ENCODE results near the gene ETV6.

Gene ETV6

DNA sequence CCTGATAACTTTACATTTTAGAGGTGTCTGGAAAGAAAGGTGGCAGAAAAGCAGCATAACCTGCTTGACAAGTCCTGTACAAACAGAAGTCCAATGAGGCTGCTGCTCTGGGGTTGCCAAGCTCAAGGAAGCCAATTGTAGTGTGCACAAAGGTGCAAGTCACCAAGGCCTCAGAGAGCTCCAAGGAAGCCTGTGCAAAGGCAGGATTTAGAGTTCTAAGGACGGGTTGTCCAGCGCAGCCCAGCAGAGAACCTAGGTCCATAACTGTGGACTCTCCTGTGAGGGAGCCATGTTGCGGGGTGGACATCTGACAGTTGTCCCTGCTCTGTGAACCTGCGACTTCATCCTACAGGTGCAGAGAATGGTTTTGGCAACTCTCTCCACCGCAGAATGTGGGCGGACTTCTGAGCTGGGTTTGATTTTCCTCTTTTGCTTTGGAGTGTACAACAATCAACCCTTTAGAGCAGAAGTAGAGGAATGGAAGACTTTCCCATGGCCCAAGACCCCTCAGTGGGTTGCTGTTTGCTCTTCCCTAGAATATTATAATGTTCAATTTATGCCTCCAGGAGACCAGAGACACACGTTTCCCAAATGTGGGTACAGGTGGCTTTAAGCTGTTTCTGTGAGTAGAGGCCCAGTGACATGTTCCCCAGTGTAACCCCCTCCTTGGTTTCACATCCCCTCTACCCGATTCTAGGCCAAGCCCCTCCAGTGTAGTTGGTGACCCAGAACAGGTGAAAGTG, 81.0 kb downstream of the ETV6 start:
- no peak overlapping the region for H3K4me2 ChIP-seq (ENCODE audit: low read depth, low read length, poor library complexity, severe bottlenecking)
- peaks cover 43% of the 10 kb centered on the region for H4K20me1 ChIP-seq (ENCODE audit: insufficient read depth, low read length, poor library complexity, severe bottlenecking)
- no peaks in the 10 kb centered on the region for H3K27me3 ChIP-seq (ENCODE audit: insufficient read depth, low read length, poor library complexity, severe bottlenecking)
- H3K79me2 ChIP-seq (ENCODE audit: insufficient read depth, low read length): peaks cover 98% of the 10 kb centered on the region
- no peaks in the 10 kb centered on the region for H3K9me2 ChIP-seq (replicated peaks; ENCODE audit: low read depth, low read length)
- no peaks in the 10 kb centered on the region for H3K9me3 ChIP-seq (ENCODE audit: insufficient read depth, low read depth, low read length)
- H2AFZ ChIP-seq (ENCODE audit: low read length): no peak overlapping the region
- no peak for TF ChIP-seq EZH2phosphoT487 (IDR thresholded peaks at IDR 0.05; ENCODE audit: borderline replicate concordance)
- TF ChIP-seq, protein P1, sequence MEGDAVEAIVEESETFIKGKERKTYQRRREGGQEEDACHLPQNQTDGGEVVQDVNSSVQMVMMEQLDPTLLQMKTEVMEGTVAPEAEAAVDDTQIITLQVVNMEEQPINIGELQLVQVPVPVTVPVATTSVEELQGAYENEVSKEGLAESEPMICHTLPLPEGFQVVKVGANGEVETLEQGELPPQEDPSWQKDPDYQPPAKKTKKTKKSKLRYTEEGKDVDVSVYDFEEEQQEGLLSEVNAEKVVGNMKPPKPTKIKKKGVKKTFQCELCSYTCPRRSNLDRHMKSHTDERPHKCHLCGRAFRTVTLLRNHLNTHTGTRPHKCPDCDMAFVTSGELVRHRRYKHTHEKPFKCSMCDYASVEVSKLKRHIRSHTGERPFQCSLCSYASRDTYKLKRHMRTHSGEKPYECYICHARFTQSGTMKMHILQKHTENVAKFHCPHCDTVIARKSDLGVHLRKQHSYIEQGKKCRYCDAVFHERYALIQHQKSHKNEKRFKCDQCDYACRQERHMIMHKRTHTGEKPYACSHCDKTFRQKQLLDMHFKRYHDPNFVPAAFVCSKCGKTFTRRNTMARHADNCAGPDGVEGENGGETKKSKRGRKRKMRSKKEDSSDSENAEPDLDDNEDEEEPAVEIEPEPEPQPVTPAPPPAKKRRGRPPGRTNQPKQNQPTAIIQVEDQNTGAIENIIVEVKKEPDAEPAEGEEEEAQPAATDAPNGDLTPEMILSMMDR (conservative IDR thresholded peaks at IDR 0.05; ENCODE audit: low read length): no peak
- peaks cover 46% of the 10 kb centered on the region for H3K4me1 ChIP-seq (ENCODE audit: insufficient read depth, low read length, poor library complexity, severe bottlenecking)
- H3K36me3 ChIP-seq (ENCODE audit: insufficient read depth, low read length): peaks cover 16% of the 10 kb centered on the region; the same call in 1 of the 2 replicates
- H3K9ac ChIP-seq (ENCODE audit: low read depth, low read length, poor library complexity, severe bottlenecking): no peak overlapping the region
- no peaks in the 10 kb centered on the region for H3F3A ChIP-seq (ENCODE audit: low read depth)
- no peak overlapping the region for H3K4me3 ChIP-seq (ENCODE audit: low read length, poor library complexity, severe bottlenecking)

DNA sequence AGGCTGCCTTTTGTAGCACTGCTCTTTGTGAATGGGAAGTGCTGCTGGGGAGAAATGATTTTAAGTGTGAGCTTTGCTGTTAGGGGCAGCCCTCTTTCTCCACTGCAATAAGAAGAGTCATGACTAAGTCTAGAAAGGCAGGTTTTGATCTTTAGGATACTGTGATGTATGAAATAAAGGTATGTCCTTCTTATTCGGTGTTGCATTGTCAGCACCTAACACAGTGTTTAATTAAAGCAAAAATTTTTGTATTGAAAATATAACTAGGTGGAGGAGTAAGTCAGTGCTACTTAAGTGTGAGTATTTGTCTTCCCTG, 81.5 kb downstream of the ETV6 start:
- H3K36me3 ChIP-seq (ENCODE audit: insufficient read depth, low read length): peaks cover 13% of the 10 kb centered on the region; the same call in 1 of the 2 replicates
- no peak overlapping the region for H3K4me2 ChIP-seq (ENCODE audit: low read depth, low read length, poor library complexity, severe bottlenecking)
- TF ChIP-seq, protein P1 (conservative IDR thresholded peaks at IDR 0.05; ENCODE audit: low read length): no peak
- TF ChIP-seq EZH2phosphoT487 (IDR thresholded peaks at IDR 0.05; ENCODE audit: borderline replicate concordance): no peak
- no peaks in the 10 kb centered on the region for H3K9me3 ChIP-seq (ENCODE audit: insufficient read depth, low read depth, low read length)
- H3K4me1 ChIP-seq (ENCODE audit: insufficient read depth, low read length, poor library complexity, severe bottlenecking): peaks cover 45% of the 10 kb centered on the region
- no peaks in the 10 kb centered on the region for H3F3A ChIP-seq (ENCODE audit: low read depth)
- no peak overlapping the region for H3K9ac ChIP-seq (ENCODE audit: low read depth, low read length, poor library complexity, severe bottlenecking)
- no peaks in the 10 kb centered on the region for H3K27me3 ChIP-seq (ENCODE audit: insufficient read depth, low read length, poor library complexity, severe bottlenecking)
- peaks cover 98% of the 10 kb centered on the region for H3K79me2 ChIP-seq (ENCODE audit: insufficient read depth, low read length)
- peaks cover 41% of the 10 kb centered on the region for H4K20me1 ChIP-seq (ENCODE audit: insufficient read depth, low read length, poor library complexity, severe bottlenecking)
- no peak overlapping the region for H3K4me3 ChIP-seq (ENCODE audit: low read length, poor library complexity, severe bottlenecking)
- H2AFZ ChIP-seq (ENCODE audit: low read length): no peak overlapping the region
- H3K9me2 ChIP-seq (replicated peaks; ENCODE audit: low read depth, low read length): no peaks in the 10 kb centered on the region

DNA sequence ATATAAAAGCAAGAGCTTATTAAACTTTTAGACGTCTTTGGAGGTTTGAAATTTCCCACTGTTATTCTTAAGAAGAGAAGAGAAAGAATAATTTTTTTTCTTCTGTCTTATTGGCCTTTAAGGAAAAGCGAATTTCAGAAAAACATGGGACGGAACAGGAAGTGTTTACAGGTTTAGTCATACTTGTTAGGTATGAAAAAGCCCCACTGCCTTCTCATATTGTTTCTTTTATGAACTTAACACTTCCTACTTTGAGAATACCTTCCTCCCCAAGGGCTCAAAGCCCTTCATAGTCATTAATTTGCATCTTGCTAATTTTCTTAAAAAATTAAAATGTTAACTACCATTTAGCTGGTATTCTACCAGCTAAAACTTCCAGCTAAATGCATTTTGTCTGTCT, 82.0 kb downstream of the ETV6 start:
- H3K27me3 ChIP-seq (ENCODE audit: insufficient read depth, low read length, poor library complexity, severe bottlenecking): no peaks in the 10 kb centered on the region
- peaks cover 45% of the 10 kb centered on the region for H4K20me1 ChIP-seq (ENCODE audit: insufficient read depth, low read length, poor library complexity, severe bottlenecking)
- no peaks in the 10 kb centered on the region for H3K9me3 ChIP-seq (ENCODE audit: insufficient read depth, low read depth, low read length)
- H3K9me2 ChIP-seq (replicated peaks; ENCODE audit: low read depth, low read length): no peaks in the 10 kb centered on the region
- H3K9ac ChIP-seq (ENCODE audit: low read depth, low read length, poor library complexity, severe bottlenecking): no peak overlapping the region
- H3F3A ChIP-seq (ENCODE audit: low read depth): no peaks in the 10 kb centered on the region
- H3K36me3 ChIP-seq (ENCODE audit: insufficient read depth, low read length): peaks cover 13% of the 10 kb centered on the region; the same call in 1 of the 2 replicates
- H3K4me2 ChIP-seq (ENCODE audit: low read depth, low read length, poor library complexity, severe bottlenecking): no peak overlapping the region
- no peak overlapping the region for H2AFZ ChIP-seq (ENCODE audit: low read length)
- H3K79me2 ChIP-seq (ENCODE audit: insufficient read depth, low read length): peaks cover 98% of the 10 kb centered on the region
- H3K4me1 ChIP-seq (ENCODE audit: insufficient read depth, low read length, poor library complexity, severe bottlenecking): peaks cover 45% of the 10 kb centered on the region
- no peak overlapping the region for H3K4me3 ChIP-seq (ENCODE audit: low read length, poor library complexity, severe bottlenecking)
- no peak for TF ChIP-seq EZH2phosphoT487 (IDR thresholded peaks at IDR 0.05; ENCODE audit: borderline replicate concordance)
- TF ChIP-seq, protein P1 (conservative IDR thresholded peaks at IDR 0.05; ENCODE audit: low read length): no peak
